ENCODE results near the gene CYP27B1. TPM values are rescaled to one million over a fixed set of nuclear protein-coding genes. Genes with fewer than 3 reads are reported as not detected.

Gene CYP27B1
- total RNA-seq, 2 donors from 2014 or later, result 0.81 to 2.2 TPM

- H3K27ac ChIP-seq, result no peak overlapping the region
- no peak overlapping the region for H3K4me3 ChIP-seq
- peaks cover 12 to 17% of the 10 kb centered on the region in 2 donors for H3K4me1 ChIP-seq (ENCODE audit: control insufficient read depth in 1 of 2, low read depth in 2 of 2)
- no peak for ATAC-seq (ENCODE audit: insufficient number of reproducible peaks, low FRiP score, low read depth)
- TF ChIP-seq CTCF (IDR thresholded peaks at IDR 0.05), result no peak
- no peaks in the 10 kb centered on the region for H3K9me3 ChIP-seq
- DNase-seq (ENCODE audit: low spot score), result no peak
- peaks cover 8% of the 10 kb centered on the region for H3K36me3 ChIP-seq
- no peaks in the 10 kb centered on the region for H3K27me3 ChIP-seq (replicated peaks; ENCODE audit: insufficient read depth)
Observed at GRCh38 chr12:57780284-57780897, 13.5 kb upstream of the CYP27B1 start.

GRCh38 chr12:57779736-57780135 is 12.9 kb upstream of the CYP27B1 start:
- ATAC-seq (ENCODE audit: insufficient number of reproducible peaks, low FRiP score, low read depth) (no peak), DNase-seq (ENCODE audit: low spot score) (no peak)
- no peak for TF ChIP-seq CTCF (IDR thresholded peaks at IDR 0.05)
- Histone ChIP-seq H3K9me3 (no peaks in the 10 kb centered on the region), H3K4me1 (ENCODE audit: control insufficient read depth in 1 of 2, low read depth in 2 of 2) (peaks cover 12 to 17% of the 10 kb centered on the region in 2 donors), H3K27me3 (replicated peaks; ENCODE audit: insufficient read depth) (no peaks in the 10 kb centered on the region), H3K36me3 (peaks cover 8% of the 10 kb centered on the region), H3K27ac (no peak overlapping the region), H3K4me3 (no peak overlapping the region)

GRCh38 chr12:57777911-57778310 is 11.0 kb upstream of the CYP27B1 start:
- no peak for DNase-seq (ENCODE audit: low spot score)
- Histone ChIP-seq H3K9me3 (no peaks in the 10 kb centered on the region), H3K4me3 (no peak overlapping the region), H3K27ac (no peak overlapping the region), H3K36me3 (peaks cover 8% of the 10 kb centered on the region), H3K4me1 (ENCODE audit: control insufficient read depth in 1 of 2, low read depth in 2 of 2) (peaks cover 8 to 18% of the 10 kb centered on the region in 2 donors), H3K27me3 (replicated peaks; ENCODE audit: insufficient read depth) (no peaks in the 10 kb centered on the region)
- ATAC-seq (ENCODE audit: insufficient number of reproducible peaks, low FRiP score, low read depth), result no peak
- TF ChIP-seq CTCF (IDR thresholded peaks at IDR 0.05), result no peak

- H3K27ac ChIP-seq, result no peak overlapping the region
- H3K9me3 ChIP-seq, result no peaks in the 10 kb centered on the region
- H3K4me3 ChIP-seq, result no peak overlapping the region
- H3K4me1 ChIP-seq (ENCODE audit: control insufficient read depth in 1 of 2, low read depth in 2 of 2), result peaks cover 9 to 18% of the 10 kb centered on the region in 2 donors
- DNase-seq (ENCODE audit: low spot score) (no peak), ATAC-seq (ENCODE audit: insufficient number of reproducible peaks, low FRiP score, low read depth) (no peak)
- H3K36me3 ChIP-seq, result peaks cover 8% of the 10 kb centered on the region
- H3K27me3 ChIP-seq (replicated peaks; ENCODE audit: insufficient read depth), result no peaks in the 10 kb centered on the region
- no peak for TF ChIP-seq CTCF (IDR thresholded peaks at IDR 0.05)
Observed at GRCh38 chr12:57777367-57777766, 10.5 kb upstream of the CYP27B1 start.

- H3K27ac ChIP-seq, result no peak overlapping the region
- H3K36me3 ChIP-seq, result peaks cover 8% of the 10 kb centered on the region
- no peaks in the 10 kb centered on the region for H3K9me3 ChIP-seq
- DNase-seq (ENCODE audit: low spot score) (no peak), ATAC-seq (ENCODE audit: insufficient number of reproducible peaks, low FRiP score, low read depth) (no peak)
- peaks cover 9 to 18% of the 10 kb centered on the region in 2 donors for H3K4me1 ChIP-seq (ENCODE audit: control insufficient read depth in 1 of 2, low read depth in 2 of 2)
- H3K27me3 ChIP-seq (replicated peaks; ENCODE audit: insufficient read depth), result no peaks in the 10 kb centered on the region
- no peak for TF ChIP-seq CTCF (IDR thresholded peaks at IDR 0.05)
- no peak overlapping the region for H3K4me3 ChIP-seq
Observed at GRCh38 chr12:57776247-57776587, 9.3 kb upstream of the CYP27B1 start.

Data from thoracic aorta (tissue), 2 donors.